Measurements from ENCODE around the gene MAST2.
"Not testable (repeated sequence)": the region's sequence is repeated elsewhere in the genome, so short reads cannot be mapped to it uniquely, and the experiment has no call there.

The MAST2 gene

DNA sequence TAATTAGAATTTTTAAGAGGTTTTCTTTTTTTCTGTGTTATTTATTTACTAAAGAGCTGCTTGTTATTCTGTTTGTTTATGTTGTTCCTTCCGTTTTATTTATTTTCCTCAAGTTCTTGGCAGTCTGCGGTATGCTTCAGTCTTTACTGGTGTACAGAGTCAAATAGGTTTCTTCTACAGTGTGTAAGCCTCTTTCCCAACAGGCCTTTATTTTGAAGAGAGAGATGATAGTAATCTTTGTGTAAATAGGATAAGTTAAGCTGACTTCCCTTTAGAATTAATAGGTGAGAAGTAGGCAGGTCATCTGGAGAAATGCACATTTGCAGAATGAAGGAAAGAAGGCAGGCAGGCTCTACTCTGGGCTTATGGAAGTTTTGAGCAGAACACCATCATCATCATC is 23.8 kb downstream of the MAST2 start:
- H3K4me3 ChIP-seq (replicated peaks; ENCODE audit: low read depth, low read length), result no peak overlapping the region
- TF ChIP-seq CTCF (IDR thresholded peaks at IDR 0.05; ENCODE audit: low read length, missing control alignments), result no peak
- no peak for DNase-seq (ENCODE audit: low read depth)

DNA sequence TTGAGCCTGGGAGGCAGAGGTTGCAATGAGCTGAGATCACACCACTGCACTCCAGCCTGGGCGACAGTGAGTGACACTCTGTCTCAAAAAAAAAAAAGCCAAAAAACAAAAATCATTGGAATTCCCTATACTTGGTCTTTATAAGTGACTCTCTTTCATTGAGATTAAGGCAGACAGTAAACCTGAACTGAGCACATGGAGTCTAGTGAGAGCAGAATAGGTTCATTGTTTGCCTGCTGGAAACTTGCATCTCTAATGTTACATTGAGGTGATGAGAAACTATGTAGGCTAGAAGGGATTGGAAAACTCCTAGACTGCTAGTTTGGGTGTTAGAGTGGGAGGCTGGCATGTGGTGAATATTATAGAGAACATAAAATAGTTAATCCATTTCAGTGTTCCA is 25.4 kb downstream of the MAST2 start:
- no peak for TF ChIP-seq CTCF (IDR thresholded peaks at IDR 0.05; ENCODE audit: low read length, missing control alignments)
- no peak for DNase-seq (ENCODE audit: low read depth)
- H3K4me3 ChIP-seq (replicated peaks; ENCODE audit: low read depth, low read length), result no peak overlapping the region

GRCh38 chr1:45833361-45833760 is 29.9 kb downstream of the MAST2 start:
- no peak for TF ChIP-seq CTCF (IDR thresholded peaks at IDR 0.05; ENCODE audit: low read length, missing control alignments)
- no peak for DNase-seq (ENCODE audit: low read depth)
- no peak overlapping the region for H3K4me3 ChIP-seq (replicated peaks; ENCODE audit: low read depth, low read length)

DNA sequence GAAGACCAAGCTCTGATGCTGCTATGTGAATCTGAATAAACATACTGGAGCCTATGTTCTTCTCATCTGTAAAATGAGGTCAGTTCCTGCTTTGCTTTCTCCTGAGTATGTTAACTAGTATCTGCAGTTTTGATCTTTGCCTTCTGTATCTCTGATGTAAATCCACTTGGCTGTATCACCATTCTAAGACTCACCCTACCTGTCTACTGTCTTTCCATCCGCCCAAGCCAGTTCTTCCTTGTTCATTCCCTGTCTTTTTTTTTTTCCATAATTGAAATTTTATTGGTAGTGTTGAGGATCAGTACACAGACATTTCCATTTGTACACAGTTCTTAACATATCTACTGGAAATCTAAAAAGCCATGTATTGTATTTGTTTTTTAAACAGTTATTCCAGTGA is 31.3 kb downstream of the MAST2 start:
- no peak overlapping the region for H3K4me3 ChIP-seq (replicated peaks; ENCODE audit: low read depth, low read length)
- no peak for DNase-seq (ENCODE audit: low read depth)
- no peak for TF ChIP-seq CTCF (IDR thresholded peaks at IDR 0.05; ENCODE audit: low read length, missing control alignments)

- TF ChIP-seq CTCF (IDR thresholded peaks at IDR 0.05; ENCODE audit: low read length, missing control alignments), result no peak
- no peak overlapping the region for H3K4me3 ChIP-seq (replicated peaks; ENCODE audit: low read depth, low read length)
- no peak for DNase-seq (ENCODE audit: low read depth)
These were observed 33.0 kb downstream of the MAST2 start for GRCh38 chr1:45836451-45836850.

DNA sequence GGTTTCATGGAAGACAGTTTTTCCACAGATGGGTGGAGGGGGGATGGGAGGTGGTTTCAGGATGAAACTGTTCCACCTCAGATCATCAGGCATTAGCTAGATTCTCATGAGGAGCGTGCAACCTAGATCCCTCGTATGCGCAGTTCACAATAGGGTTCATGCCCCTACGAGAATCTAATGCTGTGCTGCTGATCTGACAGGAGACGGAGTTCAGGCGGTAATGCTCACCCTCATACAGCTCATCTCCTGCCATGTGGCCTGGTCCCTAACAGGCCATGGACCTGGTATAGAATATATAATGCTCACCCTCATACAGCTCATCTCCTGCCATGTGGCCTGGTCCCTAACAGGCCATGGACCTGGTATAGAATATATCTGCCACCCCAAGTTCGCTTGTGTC is 33.4 kb downstream of the MAST2 start:
- not testable (repeated sequence) for DNase-seq (ENCODE audit: low read depth)

DNA sequence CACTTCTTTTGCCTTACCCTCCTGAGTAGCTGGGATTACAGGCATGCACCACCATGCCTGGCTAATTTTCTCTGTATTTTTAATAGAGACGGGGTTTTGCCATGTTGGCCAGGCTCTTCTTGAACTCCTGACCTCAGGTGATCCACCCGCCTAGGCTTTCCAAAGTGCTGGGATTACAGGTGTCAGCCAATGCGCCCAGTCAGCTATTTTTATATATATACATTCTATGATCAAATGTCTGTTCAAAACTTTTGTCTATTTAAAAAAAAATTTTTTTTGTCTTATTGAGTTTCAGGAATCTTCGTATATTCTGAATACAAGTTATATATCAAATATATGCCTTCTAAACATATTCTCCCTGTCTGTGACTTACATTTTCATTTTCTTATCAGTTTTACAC is 34.9 kb downstream of the MAST2 start:
- not testable (repeated sequence) for H3K4me3 ChIP-seq (replicated peaks; ENCODE audit: low read depth, low read length); DNase-seq (ENCODE audit: low read depth)

More for the DNA sequence above, 33.4 kb downstream of the MAST2 start:
- H3K4me3 ChIP-seq (replicated peaks; ENCODE audit: low read depth, low read length), result not testable (repeated sequence)

GRCh38 chr1:45840704-45841103 is 37.3 kb downstream of the MAST2 start:
- DNase-seq (ENCODE audit: low read depth), result no peak
- no peak for TF ChIP-seq CTCF (IDR thresholded peaks at IDR 0.05; ENCODE audit: low read length, missing control alignments)
- no peak overlapping the region for H3K4me3 ChIP-seq (replicated peaks; ENCODE audit: low read depth, low read length)
